Endothelial cell (in vitro differentiated cells): ENCODE measurements around the gene VWA3B. TPM values are rescaled to one million over a fixed set of nuclear protein-coding genes. Genes with fewer than 3 reads are reported as not detected.

ENCODE experiments used
- DNase-seq: peaks from one replicate; pipeline ENCODE4 v3.0.0; 2021; ENCODE audit warnings: low spot score
- H3K27ac Mint-ChIP-seq: one replicate; pipeline ENCODE4 v1.8.0; 2021; ENCODE audit warnings: mixed read lengths, inconsistent platforms; ENCODE audit not compliant: unreplicated experiment
- H3K27me3 Mint-ChIP-seq: one replicate; pipeline ENCODE4 v1.8.0; 2021; ENCODE audit warnings: mild to moderate bottlenecking, moderate library complexity, mixed read lengths, inconsistent platforms; ENCODE audit not compliant: unreplicated experiment
- H3K36me3 Mint-ChIP-seq: one replicate; pipeline ENCODE4 v1.8.0; 2021; ENCODE audit warnings: mild to moderate bottlenecking, low read depth, mixed read lengths, inconsistent platforms; ENCODE audit not compliant: unreplicated experiment
- H3K4me1 Mint-ChIP-seq: one replicate; pipeline ENCODE4 v1.8.0; 2021; ENCODE audit warnings: mild to moderate bottlenecking, mixed read lengths, inconsistent platforms; ENCODE audit not compliant: unreplicated experiment
- H3K4me3 Mint-ChIP-seq: one replicate; pipeline ENCODE4 v1.8.0; 2021; ENCODE audit warnings: mild to moderate bottlenecking, mixed read lengths, inconsistent platforms; ENCODE audit not compliant: unreplicated experiment
- H3K9me3 Mint-ChIP-seq: one replicate; pipeline ENCODE4 v1.8.0; 2021; ENCODE audit warnings: mixed read lengths, inconsistent platforms; ENCODE audit not compliant: unreplicated experiment
- CTCF ChIP-seq: fragments of 200-600 bp; sonication (generic); IDR thresholded peaks from one replicate; pipeline ENCODE4 v1.5.0; 2021; ENCODE audit warnings: antibody characterized with exemption; ENCODE audit not compliant: unreplicated experiment
- total RNA-seq: library from RNA; stranded (reverse); fragmentation: NEBNext Ultra II Directional; extraction: Animal tissue kit (Norgen Biotek cat#: 25700); gene quantifications from one replicate; pipeline ENCODE4 v1.2.1, GENCODE V29; 2021; ENCODE audit not compliant: unreplicated experiment

VWA3B gene
- total RNA-seq, 1 donor from 2014 or later = not detected

- H3K27me3 Mint-ChIP-seq = peaks cover 2% of the 10 kb centered on the region
- H3K36me3 Mint-ChIP-seq = no peaks in the 10 kb centered on the region
- no peaks in the 10 kb centered on the region for H3K9me3 Mint-ChIP-seq
- H3K4me1 Mint-ChIP-seq = no peaks in the 10 kb centered on the region
- H3K4me3 Mint-ChIP-seq = no peak overlapping the region
- TF ChIP-seq CTCF = no peak
- H3K27ac Mint-ChIP-seq = no peak overlapping the region
- DNase-seq = no peak
Measured at GRCh38 chr2:98234776-98235175, 147.8 kb downstream of the VWA3B start.

- no peaks in the 10 kb centered on the region for H3K9me3 Mint-ChIP-seq
- H3K27ac Mint-ChIP-seq = no peak overlapping the region
- no peak overlapping the region for H3K4me3 Mint-ChIP-seq
- TF ChIP-seq CTCF = no peak
- H3K36me3 Mint-ChIP-seq = no peaks in the 10 kb centered on the region
- peaks cover 2% of the 10 kb centered on the region for H3K27me3 Mint-ChIP-seq
- DNase-seq = no peak
- no peaks in the 10 kb centered on the region for H3K4me1 Mint-ChIP-seq
Measured at GRCh38 chr2:98236935-98237334, 150.0 kb downstream of the VWA3B start.

DNA sequence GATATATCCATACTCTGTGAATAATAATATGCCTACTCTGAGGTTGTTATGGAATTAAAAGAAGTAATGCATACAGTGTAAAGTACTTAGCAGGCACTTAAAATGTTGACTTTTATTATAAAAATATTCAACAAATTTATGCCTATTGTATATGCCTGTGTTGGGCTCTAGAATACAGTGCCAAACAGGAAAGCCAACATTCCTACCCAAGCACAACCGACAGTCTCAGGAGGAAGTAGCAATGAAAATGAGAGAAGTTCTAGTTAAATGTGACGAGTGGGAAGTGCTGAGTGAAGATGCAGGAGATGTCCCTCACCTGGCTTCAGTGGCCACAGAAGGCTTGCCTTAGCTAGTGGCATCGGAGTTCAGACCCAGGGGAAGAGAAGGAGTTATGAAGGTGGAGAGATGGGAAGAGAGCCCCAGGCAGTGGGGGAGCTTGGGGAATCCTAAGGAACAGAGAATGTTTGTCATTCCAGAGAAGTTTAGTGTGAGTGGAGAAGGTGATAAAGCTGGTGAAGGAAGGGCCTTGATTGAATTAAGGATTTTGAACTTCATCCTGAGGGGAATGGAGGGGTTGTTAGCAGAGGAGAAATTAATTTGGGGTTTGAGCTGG lies 153.9 kb downstream of the VWA3B start:
- Mint-ChIP-seq H3K9me3 (no peaks in the 10 kb centered on the region), H3K4me3 (no peak overlapping the region), H3K27me3 (peaks cover 2% of the 10 kb centered on the region), H3K4me1 (no peaks in the 10 kb centered on the region), H3K36me3 (no peaks in the 10 kb centered on the region), H3K27ac (no peak overlapping the region)
- no peak for TF ChIP-seq CTCF
- DNase-seq = no peak

GRCh38 chr2:98241592-98241991 lies 154.6 kb downstream of the VWA3B start:
- Mint-ChIP-seq H3K27me3 (peaks cover 2% of the 10 kb centered on the region), H3K4me1 (no peaks in the 10 kb centered on the region), H3K4me3 (no peak overlapping the region), H3K27ac (no peak overlapping the region), H3K36me3 (no peaks in the 10 kb centered on the region), H3K9me3 (no peaks in the 10 kb centered on the region)
- DNase-seq = no peak
- no peak for TF ChIP-seq CTCF

GRCh38 chr2:98242003-98242402 lies 155.0 kb downstream of the VWA3B start:
- no peak for DNase-seq
- Mint-ChIP-seq H3K4me3 (no peak overlapping the region), H3K27ac (no peak overlapping the region), H3K4me1 (no peaks in the 10 kb centered on the region), H3K36me3 (no peaks in the 10 kb centered on the region), H3K9me3 (no peaks in the 10 kb centered on the region), H3K27me3 (peaks cover 2% of the 10 kb centered on the region)
- no peak for TF ChIP-seq CTCF
